ENCODE measurements around the gene UCKL1. TPM values are rescaled to one million over a fixed set of nuclear protein-coding genes. Genes with fewer than 3 reads are reported as not detected.
A peak's percentile ranks its signal among the peaks of the same experiment; 100 is the strongest.

UCKL1 gene
- total RNA-seq, 5 donors from 2014 or later (not counting 1 experiment from before 2014, with no cell fraction given): 40.6 to 72.3 (median 67.0) TPM

GRCh38 chr20:63969838-63970713 is 13.9 kb upstream of the UCKL1 start, which contains the start of gene ZNF512B:
ZNF512B (minus strand) TSS chr20:63969930; CDS start chr20:63967950, 1,980 bp downstream.
- Mint-ChIP-seq H3K4me1 (peaks cover 20 to 32% (median 32%) of the 10 kb centered on the region in 3 donors), H3K4me3 (peak within 1 kb of the TSS; percentile 76 to 89 (median 83)), H3K36me3 (peaks cover 6% of the 10 kb centered on the region), H3K27me3 (no peaks in the 10 kb centered on the region), H3K27ac (peak within 1 kb of the TSS; percentile 85 to 87), H3K9me3 (no peaks in the 10 kb centered on the region)
- peaks cover under 1 to 19% of the 10 kb centered on the region in 2 donors for H3K36me3 ChIP-seq (ENCODE audit: control insufficient read depth in 2 of 2, extremely low read depth in 1 of 2, insufficient read depth in 1 of 2, low read length in 1 of 2)
- ATAC-seq (replicated peaks in 1 of 4) (peak; percentile 57 to 69 (median 60)), DNase-seq (peak in 24 of 35 experiments; percentile 34 to 73 (median 53))
- peak within 1 kb of the TSS; percentile 55 to 84 for H3K4me3 ChIP-seq (ENCODE audit: control insufficient read depth in 1 of 2, extremely low read depth in 1 of 2, low read length in 1 of 2)
- WGBS (ENCODE audit: insufficient coverage): 10% methylated on average over 33 of the region's 73 CpGs
- ChIA-PET CTCF (no interaction called here), POLR2A (no interaction called here)
- peaks cover 5 to 31% of the 10 kb centered on the region in 2 experiments for H3K4me1 ChIP-seq (ENCODE audit: control insufficient read depth in 1 of 2, extremely low read depth in 1 of 2, insufficient read depth in 2 of 2, low read length in 2 of 2)
- peaks cover 0 to 4% of the 10 kb centered on the region in 2 experiments for H3K27me3 ChIP-seq (replicated peaks in 1 of 2; ENCODE audit: control insufficient read depth in 2 of 2, extremely low read depth in 1 of 2, insufficient read depth in 2 of 2, low read length in 1 of 2)
- no peaks in the 10 kb centered on the region for H3K9me3 ChIP-seq
- H3K27ac ChIP-seq (ENCODE audit: low read length): peak within 1 kb of the TSS; percentile 57

- ATAC-seq (replicated peaks in 1 of 4) (peak; percentile 44 to 56 (median 46)), DNase-seq (peak in 11 of 35 experiments; percentile 28 to 59 (median 38))
- Mint-ChIP-seq H3K4me1 (peaks cover 19 to 31% (median 26%) of the 10 kb centered on the region in 3 donors), H3K27me3 (no peaks in the 10 kb centered on the region), H3K4me3 (peak overlapping the region; percentile 76 to 89 (median 83)), H3K27ac (peak overlapping the region; percentile 85 to 87), H3K36me3 (peaks cover 6% of the 10 kb centered on the region), H3K9me3 (no peaks in the 10 kb centered on the region)
- H3K9me3 ChIP-seq: no peaks in the 10 kb centered on the region
- H3K36me3 ChIP-seq (ENCODE audit: control insufficient read depth in 2 of 2, extremely low read depth in 1 of 2, insufficient read depth in 1 of 2, low read length in 1 of 2): peaks cover under 1 to 15% of the 10 kb centered on the region in 2 donors
- H3K27ac ChIP-seq (ENCODE audit: low read length): peak overlapping the region; percentile 57
- H3K4me1 ChIP-seq (ENCODE audit: control insufficient read depth in 1 of 2, extremely low read depth in 1 of 2, insufficient read depth in 2 of 2, low read length in 2 of 2): peaks cover 5 to 28% of the 10 kb centered on the region in 2 experiments
- peak overlapping the region; percentile 55 to 84 for H3K4me3 ChIP-seq (ENCODE audit: control insufficient read depth in 1 of 2, extremely low read depth in 1 of 2, low read length in 1 of 2)
- WGBS (ENCODE audit: insufficient coverage): 6% methylated on average over 53 of the region's 70 CpGs
- ChIA-PET POLR2A (no interaction called here), CTCF (no interaction called here)
- H3K27me3 ChIP-seq (replicated peaks in 1 of 2; ENCODE audit: control insufficient read depth in 2 of 2, extremely low read depth in 1 of 2, insufficient read depth in 2 of 2, low read length in 1 of 2): peaks cover 0 to 4% of the 10 kb centered on the region in 2 experiments
Observed at GRCh38 chr20:63968928-63969760, 12.9 kb upstream of the UCKL1 start.

- H3K27me3 Mint-ChIP-seq: no peaks in the 10 kb centered on the region
- ChIA-PET POLR2A (no interaction called here), CTCF (no interaction called here)
- ATAC-seq (replicated peaks in 1 of 4): no peak
- DNase-seq: no peak
- WGBS (ENCODE audit: insufficient coverage): 85% methylated on average over 9 of the region's 14 CpGs
- Histone ChIP-seq H3K4me3 (ENCODE audit: control insufficient read depth in 1 of 2, extremely low read depth in 1 of 2, low read length in 1 of 2) (peak overlapping the region; percentile 55 to 84), H3K9me3 (no peaks in the 10 kb centered on the region), H3K27ac (ENCODE audit: low read length) (peak overlapping the region; percentile 57), H3K4me1 (ENCODE audit: control insufficient read depth in 1 of 2, extremely low read depth in 1 of 2, insufficient read depth in 2 of 2, low read length in 2 of 2) (peaks cover 5 to 22% of the 10 kb centered on the region in 2 experiments), H3K36me3 (ENCODE audit: control insufficient read depth in 2 of 2, extremely low read depth in 1 of 2, insufficient read depth in 1 of 2, low read length in 1 of 2) (peaks cover 6 to 23% of the 10 kb centered on the region in 2 donors), H3K27me3 (replicated peaks in 1 of 2; ENCODE audit: control insufficient read depth in 2 of 2, extremely low read depth in 1 of 2, insufficient read depth in 2 of 2, low read length in 1 of 2) (peaks cover 0 to 4% of the 10 kb centered on the region in 2 experiments)
- H3K9me3 Mint-ChIP-seq: no peaks in the 10 kb centered on the region
- peaks cover 3% of the 10 kb centered on the region for H3K36me3 Mint-ChIP-seq
- peak overlapping the region; percentile 76 to 89 (median 83) for H3K4me3 Mint-ChIP-seq
- peak overlapping the region; percentile 85 to 87 for H3K27ac Mint-ChIP-seq
- H3K4me1 Mint-ChIP-seq: peaks cover 13 to 23% (median 20%) of the 10 kb centered on the region in 3 donors
Observed at GRCh38 chr20:63968136-63968927, 12.1 kb upstream of the UCKL1 start.

- 96% methylated on average over 25 of the region's 28 CpGs for WGBS (ENCODE audit: insufficient coverage)
- ATAC-seq (replicated peaks in 1 of 4) (no peak), DNase-seq (no peak)
- Histone ChIP-seq H3K4me1 (ENCODE audit: control insufficient read depth in 1 of 2, extremely low read depth in 1 of 2, insufficient read depth in 2 of 2, low read length in 2 of 2) (peaks cover 5 to 22% of the 10 kb centered on the region in 2 experiments), H3K36me3 (ENCODE audit: control insufficient read depth in 2 of 2, extremely low read depth in 1 of 2, insufficient read depth in 1 of 2, low read length in 1 of 2) (peaks cover 14 to 23% of the 10 kb centered on the region in 2 donors), H3K9me3 (no peaks in the 10 kb centered on the region), H3K27ac (ENCODE audit: low read length) (no peak overlapping the region), H3K4me3 (ENCODE audit: control insufficient read depth in 1 of 2, extremely low read depth in 1 of 2, low read length in 1 of 2) (no peak overlapping the region), H3K27me3 (replicated peaks in 1 of 2; ENCODE audit: control insufficient read depth in 2 of 2, extremely low read depth in 1 of 2, insufficient read depth in 2 of 2, low read length in 1 of 2) (peaks cover 0 to 4% of the 10 kb centered on the region in 2 experiments)
- CTCF ChIA-PET: no interaction called here
- H3K9me3 Mint-ChIP-seq: no peaks in the 10 kb centered on the region
- no peaks in the 10 kb centered on the region for H3K27me3 Mint-ChIP-seq
- H3K4me1 Mint-ChIP-seq: peaks cover 12 to 18% (median 15%) of the 10 kb centered on the region in 3 donors
- H3K27ac Mint-ChIP-seq: peak overlapping the region in 1 of 2 donors; percentile 11
- POLR2A ChIA-PET: interaction anchor here in 1 of 2 donors (0.6 kb wide), 1 partner anchor 413 kb away, joined by 4 read pairs; the partner anchor contains the start of gene FNDC11
- peaks cover 3% of the 10 kb centered on the region for H3K36me3 Mint-ChIP-seq
- H3K4me3 Mint-ChIP-seq: peak overlapping the region in 2 of 3 donors; percentile 24 to 89
Observed at GRCh38 chr20:63967330-63968135, 11.3 kb upstream of the UCKL1 start.

- ATAC-seq (replicated peaks in 1 of 4) (no peak), DNase-seq (no peak)
- Histone ChIP-seq H3K4me1 (ENCODE audit: control insufficient read depth in 1 of 2, extremely low read depth in 1 of 2, insufficient read depth in 2 of 2, low read length in 2 of 2) (peaks cover 5 to 19% of the 10 kb centered on the region in 2 experiments), H3K4me3 (ENCODE audit: control insufficient read depth in 1 of 2, extremely low read depth in 1 of 2, low read length in 1 of 2) (no peak overlapping the region), H3K36me3 (ENCODE audit: control insufficient read depth in 2 of 2, extremely low read depth in 1 of 2, insufficient read depth in 1 of 2, low read length in 1 of 2) (peaks cover 20 to 26% of the 10 kb centered on the region in 2 donors), H3K27me3 (replicated peaks in 1 of 2; ENCODE audit: control insufficient read depth in 2 of 2, extremely low read depth in 1 of 2, insufficient read depth in 2 of 2, low read length in 1 of 2) (peaks cover 0 to 4% of the 10 kb centered on the region in 2 experiments), H3K9me3 (no peaks in the 10 kb centered on the region), H3K27ac (ENCODE audit: low read length) (no peak overlapping the region)
- H3K9me3 Mint-ChIP-seq: no peaks in the 10 kb centered on the region
- ChIA-PET POLR2A (interaction anchor here in 1 of 2 donors (0.6 kb wide), 1 partner anchor 413 kb away, joined by 4 read pairs; the partner anchor contains the start of gene FNDC11), CTCF (no interaction called here)
- H3K4me1 Mint-ChIP-seq: peaks cover 10 to 15% (median 12%) of the 10 kb centered on the region in 3 donors
- H3K36me3 Mint-ChIP-seq: peaks cover 3% of the 10 kb centered on the region
- no peaks in the 10 kb centered on the region for H3K27me3 Mint-ChIP-seq
- no peak overlapping the region for H3K4me3 Mint-ChIP-seq
- no peak overlapping the region for H3K27ac Mint-ChIP-seq
- 98% methylated on average over 13 of the region's 13 CpGs for WGBS (ENCODE audit: insufficient coverage)
Observed at GRCh38 chr20:63966944-63967322, 10.7 kb upstream of the UCKL1 start.
